IMR-90 (cell line): ENCODE measurements around the gene OR6K3. TPM values are rescaled to one million over a fixed set of nuclear protein-coding genes. Genes with fewer than 3 reads are reported as not detected.

Source experiments
- ATAC-seq: fragments of 200-7000 bp; cut with Tn5 transposase; 2 replicates; pipeline ENCODE4 v1.9.1; 2020; ENCODE audit warnings: low read depth, mild to moderate bottlenecking, moderate library complexity
- BruUV-seq: library from RNA; stranded (reverse); fragments of 400-500 nt; replicated peaks from 2 replicates; lab custom pipeline; 2021; lab: Mats Ljungman, UMichigan
- CTCF ChIA-PET: fragments of 300-600 bp; formaldehyde crosslinking; extraction: SDS; loops from one replicate; lab custom pipeline; 2021; ENCODE audit warnings: antibody characterized with exemption; lab: Yijun Ruan, JAX
- POLR2A ChIA-PET: fragments of 300-600 bp; sonication (Branson Sonifier 250); formaldehyde crosslinking; loops from one replicate; lab custom pipeline; 2022; ENCODE audit warnings: antibody characterized with exemption; ENCODE audit not compliant: unreplicated experiment; lab: Charles Lee
- DNase-seq: peaks from one replicate; pipeline ENCODE4 v3.0.0; 2013
- H2AFZ ChIP-seq: replicated peaks from 2 replicates; pipeline ENCODE3; 2013; ENCODE audit warnings: low read length, mild to moderate bottlenecking; ENCODE audit not compliant: poor library complexity
- H2AK5ac ChIP-seq: 2 replicates; pipeline ENCODE4 v1.6.1; 2013; ENCODE audit warnings: low read depth, low read length, inconsistent platforms
- H2AK9ac ChIP-seq: replicated peaks from 2 replicates; pipeline ENCODE3; 2013; ENCODE audit warnings: mild to moderate bottlenecking, low read depth, low read length, moderate library complexity; ENCODE audit not compliant: poor library complexity
- H2BK120ac ChIP-seq: 2 replicates; pipeline ENCODE4 v1.6.1; 2013; ENCODE audit warnings: low read depth, low read length, inconsistent platforms
- H2BK15ac ChIP-seq: 3 replicates; pipeline ENCODE4 v1.6.1; 2013; ENCODE audit warnings: low read depth, low read length, inconsistent platforms
- H2BK20ac ChIP-seq: 2 replicates; pipeline ENCODE4 v1.6.1; 2013; ENCODE audit warnings: low read depth, mild to moderate bottlenecking, inconsistent platforms, low read length, moderate library complexity
- H2BK5ac ChIP-seq: 2 replicates; pipeline ENCODE4 v1.6.1; 2013; ENCODE audit warnings: mild to moderate bottlenecking, low read depth, low read length, inconsistent platforms; ENCODE audit not compliant: poor library complexity, severe bottlenecking
- H3K14ac ChIP-seq: replicated peaks from 2 replicates; pipeline ENCODE4 v1.6.1; 2013; ENCODE audit warnings: low read depth, low read length, inconsistent platforms
- H3K18ac ChIP-seq: 2 replicates; pipeline ENCODE4 v1.6.1; 2013; ENCODE audit warnings: low read depth, low read length, control low read depth
- H3K23ac ChIP-seq: 2 replicates; pipeline ENCODE4 v1.6.1; 2013; ENCODE audit warnings: low read depth, low read length, inconsistent platforms
- H3K27ac ChIP-seq: 2 replicates; pipeline ENCODE4 v1.5.1; 2013; ENCODE audit warnings: mild to moderate bottlenecking, control low read depth, low read length; ENCODE audit not compliant: insufficient read depth
- H3K27me3 ChIP-seq: 2 replicates; pipeline ENCODE4 v1.6.1; 2013; ENCODE audit warnings: low read length; ENCODE audit not compliant: control insufficient read depth, insufficient read depth
- H3K36me3 ChIP-seq: 2 replicates; pipeline ENCODE4 v1.6.1; 2013; ENCODE audit warnings: low read length, mixed read lengths; ENCODE audit not compliant: control insufficient read depth, insufficient read depth
- H3K4ac ChIP-seq: 2 replicates; pipeline ENCODE4 v1.6.1; 2013; ENCODE audit warnings: low read depth, low read length, inconsistent platforms
- H3K4me1 ChIP-seq: 2 replicates; pipeline ENCODE4 v1.6.1; 2013; ENCODE audit warnings: low read length, mixed read lengths; ENCODE audit not compliant: control insufficient read depth, insufficient read depth
- H3K4me2 ChIP-seq: 2 replicates; pipeline ENCODE4 v1.6.1; 2013; ENCODE audit warnings: low read depth, mild to moderate bottlenecking, control low read depth, low read length, moderate library complexity
- H3K4me3 ChIP-seq: 2 replicates; pipeline ENCODE4 v1.5.1; 2013; ENCODE audit warnings: low read depth, mild to moderate bottlenecking, control low read depth, low read length, moderate library complexity; ENCODE audit not compliant: insufficient read depth
- H3K56ac ChIP-seq: 2 replicates; pipeline ENCODE4 v1.6.1; 2013; ENCODE audit warnings: low read length, inconsistent platforms; ENCODE audit not compliant: insufficient read depth; ENCODE audit errors: extremely low read depth
- H3K79me1 ChIP-seq, 2 experiments: 2 replicates each; pipeline ENCODE4 v1.6.1; 2013; ENCODE audit warnings: low read length in 2 of 2, inconsistent platforms in 1 of 2, low read depth in 1 of 2
- H3K9ac ChIP-seq: 2 replicates; pipeline ENCODE4 v1.6.1; 2013; ENCODE audit warnings: low read depth, low read length, control low read depth
- H3K9me1 ChIP-seq: 2 replicates; pipeline ENCODE4 v1.6.1; 2013; ENCODE audit warnings: low read length, inconsistent platforms; ENCODE audit not compliant: insufficient read depth
- H3K9me3 ChIP-seq: 2 replicates; pipeline ENCODE4 v1.6.1; 2013; ENCODE audit warnings: low read length; ENCODE audit not compliant: control insufficient read depth, insufficient read depth
- H4K20me1 ChIP-seq: 2 replicates; pipeline ENCODE4 v1.6.1; 2013; ENCODE audit warnings: low read length, inconsistent platforms; ENCODE audit not compliant: insufficient read depth
- H4K5ac ChIP-seq: 2 replicates; pipeline ENCODE4 v1.6.1; 2013; ENCODE audit warnings: mild to moderate bottlenecking, low read depth, low read length, control low read depth
- H4K8ac ChIP-seq, 2 experiments: 2 replicates each; pipeline ENCODE4 v1.6.1; 2013; ENCODE audit warnings: low read depth in 2 of 2, low read length in 2 of 2, control low read depth in 1 of 2, inconsistent platforms in 1 of 2
- H4K91ac ChIP-seq: 2 replicates; pipeline ENCODE4 v1.6.1; 2013; ENCODE audit warnings: low read depth, low read length, inconsistent platforms; ENCODE audit not compliant: insufficient read depth
- BHLHE40 ChIP-seq: fragments of 150-350 bp; IDR thresholded peaks from 2 replicates; pipeline ENCODE4 v1.6.1; 2016; ENCODE audit warnings: mild to moderate bottlenecking, low read depth, low read length
- CEBPB ChIP-seq: IDR thresholded peaks from 2 replicates; pipeline ENCODE4 v1.6.1; 2012; ENCODE audit warnings: low read depth, low read length, improper control_type of control experiment
- CHD1 ChIP-seq: IDR thresholded peaks from 2 replicates; pipeline ENCODE4 v1.6.1; 2012; ENCODE audit warnings: low read depth, low read length, improper control_type of control experiment
- FOS ChIP-seq: fragments of 150-350 bp; IDR thresholded peaks from 2 replicates; pipeline ENCODE4 v1.6.1; 2016; ENCODE audit warnings: low read depth, low read length
- MAFK ChIP-seq: IDR thresholded peaks from 2 replicates; pipeline ENCODE4 v1.6.1; 2012; ENCODE audit warnings: low read depth, low read length, improper control_type of control experiment
- MAZ ChIP-seq: IDR thresholded peaks from 2 replicates; pipeline ENCODE4 v1.6.1; 2012; ENCODE audit warnings: low read depth, mild to moderate bottlenecking, low read length, improper control_type of control experiment, moderate library complexity, borderline replicate concordance
- MXI1 ChIP-seq: IDR thresholded peaks from 2 replicates; pipeline ENCODE4 v1.6.1; 2012; ENCODE audit warnings: low read depth, mild to moderate bottlenecking, low read length, moderate library complexity, borderline replicate concordance
- NFE2L2 ChIP-seq: fragments of 150-350 bp; IDR thresholded peaks from 2 replicates; pipeline ENCODE4 v1.6.1; 2016; ENCODE audit warnings: low read depth, mild to moderate bottlenecking, low read length
- POLR2A ChIP-seq: IDR thresholded peaks from 2 replicates; pipeline ENCODE4 v1.6.1; 2012; ENCODE audit warnings: mild to moderate bottlenecking, low read depth, low read length
- RAD21 ChIP-seq: IDR thresholded peaks from 2 replicates; pipeline ENCODE4 v1.6.1; 2012; ENCODE audit warnings: low read length, improper control_type of control experiment
- RCOR1 ChIP-seq: IDR thresholded peaks from 2 replicates; pipeline ENCODE4 v1.6.1; 2012; ENCODE audit warnings: mild to moderate bottlenecking, low read length, improper control_type of control experiment; ENCODE audit not compliant: insufficient replicate concordance
- RFX5 ChIP-seq: IDR thresholded peaks from 2 replicates; pipeline ENCODE4 v1.8.0; 2012; ENCODE audit warnings: low read depth, mild to moderate bottlenecking, low read length, moderate library complexity
- SMC3 ChIP-seq: fragments of 150-350 bp; IDR thresholded peaks from 2 replicates; pipeline ENCODE4 v1.6.1; 2016; ENCODE audit warnings: low read depth, mild to moderate bottlenecking, antibody characterized with exemption, low read length, moderate library complexity
- WGBS, 2 experiments: methylation state at CpG; one replicate each; pipeline versions ENCODE4 v1.1.5 to v1.1.7; 2013; ENCODE audit warnings: missing lambda C conversion rate in 2 of 2; ENCODE audit not compliant: insufficient read length in 1 of 2; ENCODE audit errors: extremely low coverage in 2 of 2; 5-methylcytosine and 5-hydroxymethylcytosine counted together
- dilution Hi-C: fragments of 300-500 bp; cut with HindIII; formaldehyde crosslinking; loops from one replicate; pipeline ENCODE4 v1.14.3; 2018; ENCODE audit warnings: low sequenced_read_pairs; ENCODE audit not compliant: unreplicated experiment
- in situ Hi-C: fragments of 300-500 bp; cut with MboI; formaldehyde crosslinking; loops from 3 replicates; pipeline ENCODE4 v1.14.3; 2019; ENCODE audit warnings: low sequenced_read_pairs, inconsistent platforms, mixed read lengths
- intact Hi-C: fragments of 100-400 bp; cut with micrococcal nuclease; formaldehyde crosslinking; loops from 2 replicates; pipeline ENCODE4 v1.10.0; 2022
- polyA plus RNA-seq, 3 experiments: library from polyadenylated mRNA; depleted of rRNA; stranded (reverse); fragments of >200 nt; gene quantifications; 2 replicates each; pipeline ENCODE4 v1.2.3, GENCODE V29; 2012; ENCODE audit warnings: low replicate concordance in 1 of 3
- total RNA-seq: library from RNA; depleted of rRNA; stranded (reverse); fragments of >200 nt; gene quantifications from 2 replicates; pipeline ENCODE4 v1.2.3, GENCODE V29; 2012
- TF ChIP-seq, protein P1 (sequence below): conservative IDR thresholded peaks from 2 replicates; pipeline ENCODE4 v1.5.1; 2012; ENCODE audit warnings: mild to moderate bottlenecking, low read depth, low read length, improper control_type of control experiment
- TF ChIP-seq, protein P2 (sequence below): fragments of 150-350 bp; IDR thresholded peaks from 2 replicates; pipeline ENCODE4 v1.6.1; 2016; ENCODE audit warnings: low read depth, mild to moderate bottlenecking, low read length, moderate library complexity, borderline replicate concordance
- TF ChIP-seq, protein P3 (sequence below): fragments of 150-350 bp; IDR thresholded peaks from 2 replicates; pipeline ENCODE4 v1.6.1; 2017; ENCODE audit warnings: mild to moderate bottlenecking, antibody characterized with exemption, low read length, low read depth

Gene OR6K3
- total and polyA plus RNA-seq, 2 of the 4 experiments (the other 2 are of a cell fraction): not detected

DNA sequence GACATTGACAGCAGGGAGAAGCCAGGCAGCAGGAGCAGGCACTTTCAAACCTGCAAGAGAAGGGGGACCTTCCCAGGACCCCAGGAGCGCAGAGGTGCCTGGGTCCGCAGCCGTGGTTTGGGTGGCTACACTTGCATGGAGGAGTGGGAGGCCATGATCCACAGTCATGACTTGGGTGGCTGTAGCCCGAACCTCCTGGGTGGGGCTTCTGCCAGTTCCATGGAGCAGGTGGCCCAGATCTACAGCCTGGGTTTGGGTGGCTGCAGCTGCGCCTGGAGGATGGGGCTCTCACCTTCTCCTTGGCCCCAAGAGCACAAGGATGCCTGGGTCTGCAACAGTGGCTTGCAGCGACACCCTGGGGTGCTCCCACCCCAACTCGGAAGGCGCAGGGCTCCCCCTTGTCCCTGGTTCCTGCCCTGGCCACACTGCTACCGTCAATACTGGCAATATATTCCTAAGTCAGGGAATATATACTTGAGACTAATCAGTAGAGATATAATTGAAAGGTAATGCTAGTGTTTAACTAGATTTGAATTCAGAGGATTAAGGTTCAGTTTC lies 31.7 kb upstream of the OR6K3 start:
- no peaks in the 10 kb centered on the region for H3K79me1 ChIP-seq
- peaks cover 3% of the 10 kb centered on the region; the same call in 1 of the 2 replicates for H3K9me3 ChIP-seq
- DNase-seq (no peak), ATAC-seq (no peak)
- H3K23ac ChIP-seq: no peak overlapping the region
- H2BK5ac ChIP-seq: no peak overlapping the region
- H3K4me1 ChIP-seq: no peaks in the 10 kb centered on the region
- no CpG with 5 or more reads among the region's 9 CpGs for WGBS, 2 experiments
- TF ChIP-seq CEBPB (no peak), SMC3 (no peak), RCOR1 (no peak), NFE2L2 (no peak), POLR2A (no peak), RAD21 (no peak), MAFK (no peak), RFX5 (no peak), FOS (no peak), CHD1 (no peak), MXI1 (no peak), MAZ (no peak), BHLHE40 (no peak)
- TF ChIP-seq, protein P1, sequence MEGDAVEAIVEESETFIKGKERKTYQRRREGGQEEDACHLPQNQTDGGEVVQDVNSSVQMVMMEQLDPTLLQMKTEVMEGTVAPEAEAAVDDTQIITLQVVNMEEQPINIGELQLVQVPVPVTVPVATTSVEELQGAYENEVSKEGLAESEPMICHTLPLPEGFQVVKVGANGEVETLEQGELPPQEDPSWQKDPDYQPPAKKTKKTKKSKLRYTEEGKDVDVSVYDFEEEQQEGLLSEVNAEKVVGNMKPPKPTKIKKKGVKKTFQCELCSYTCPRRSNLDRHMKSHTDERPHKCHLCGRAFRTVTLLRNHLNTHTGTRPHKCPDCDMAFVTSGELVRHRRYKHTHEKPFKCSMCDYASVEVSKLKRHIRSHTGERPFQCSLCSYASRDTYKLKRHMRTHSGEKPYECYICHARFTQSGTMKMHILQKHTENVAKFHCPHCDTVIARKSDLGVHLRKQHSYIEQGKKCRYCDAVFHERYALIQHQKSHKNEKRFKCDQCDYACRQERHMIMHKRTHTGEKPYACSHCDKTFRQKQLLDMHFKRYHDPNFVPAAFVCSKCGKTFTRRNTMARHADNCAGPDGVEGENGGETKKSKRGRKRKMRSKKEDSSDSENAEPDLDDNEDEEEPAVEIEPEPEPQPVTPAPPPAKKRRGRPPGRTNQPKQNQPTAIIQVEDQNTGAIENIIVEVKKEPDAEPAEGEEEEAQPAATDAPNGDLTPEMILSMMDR: no peak
- TF ChIP-seq, protein P2, sequence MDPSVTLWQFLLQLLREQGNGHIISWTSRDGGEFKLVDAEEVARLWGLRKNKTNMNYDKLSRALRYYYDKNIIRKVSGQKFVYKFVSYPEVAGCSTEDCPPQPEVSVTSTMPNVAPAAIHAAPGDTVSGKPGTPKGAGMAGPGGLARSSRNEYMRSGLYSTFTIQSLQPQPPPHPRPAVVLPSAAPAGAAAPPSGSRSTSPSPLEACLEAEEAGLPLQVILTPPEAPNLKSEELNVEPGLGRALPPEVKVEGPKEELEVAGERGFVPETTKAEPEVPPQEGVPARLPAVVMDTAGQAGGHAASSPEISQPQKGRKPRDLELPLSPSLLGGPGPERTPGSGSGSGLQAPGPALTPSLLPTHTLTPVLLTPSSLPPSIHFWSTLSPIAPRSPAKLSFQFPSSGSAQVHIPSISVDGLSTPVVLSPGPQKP: no peak
- TF ChIP-seq, protein P3, sequence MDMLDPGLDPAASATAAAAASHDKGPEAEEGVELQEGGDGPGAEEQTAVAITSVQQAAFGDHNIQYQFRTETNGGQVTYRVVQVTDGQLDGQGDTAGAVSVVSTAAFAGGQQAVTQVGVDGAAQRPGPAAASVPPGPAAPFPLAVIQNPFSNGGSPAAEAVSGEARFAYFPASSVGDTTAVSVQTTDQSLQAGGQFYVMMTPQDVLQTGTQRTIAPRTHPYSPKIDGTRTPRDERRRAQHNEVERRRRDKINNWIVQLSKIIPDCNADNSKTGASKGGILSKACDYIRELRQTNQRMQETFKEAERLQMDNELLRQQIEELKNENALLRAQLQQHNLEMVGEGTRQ: no peak
- CTCF ChIA-PET: no interaction called here
- no peak overlapping the region for H2AK9ac ChIP-seq
- dilution Hi-C loops (no loop called here), in situ Hi-C loops (no loop called here), intact Hi-C loops (no loop called here)
- no peak overlapping the region for H2BK15ac ChIP-seq
- H3K4me2 ChIP-seq: no peak overlapping the region
- POLR2A ChIA-PET: no interaction called here
- no peaks in the 10 kb centered on the region for H3K27me3 ChIP-seq
- no peak overlapping the region for H4K8ac ChIP-seq
- no peak overlapping the region for H2AK5ac ChIP-seq
- no peaks in the 10 kb centered on the region for H3K9me1 ChIP-seq
- no peak overlapping the region for H3K4ac ChIP-seq
- no peak overlapping the region for H2BK120ac ChIP-seq
- H4K20me1 ChIP-seq: no peaks in the 10 kb centered on the region
- H4K5ac ChIP-seq: no peak overlapping the region
- BruUV-seq: no TSS peak
- H3K18ac ChIP-seq: no peak overlapping the region
- H4K91ac ChIP-seq: no peak overlapping the region
- H3K56ac ChIP-seq: no peak overlapping the region
- H2BK20ac ChIP-seq: no peak overlapping the region
- H3K14ac ChIP-seq: no peak overlapping the region
- no peaks in the 10 kb centered on the region for H3K36me3 ChIP-seq
- H2AFZ ChIP-seq: no peak overlapping the region
- H3K4me3 ChIP-seq: no peak overlapping the region
- H3K27ac ChIP-seq: no peak overlapping the region
- no peak overlapping the region for H3K9ac ChIP-seq
